DMS79 treated with DMSO at 0.1 percent for 48 hours (cell line): ENCODE measurements around the gene BDH1.
"Not testable (repeated sequence)": the region's sequence is repeated elsewhere in the genome, so short reads cannot be mapped to it uniquely, and the experiment has no call there.

Experiments used
- DNase-seq: peaks from one replicate; lab custom pipeline; 2025; lab: John Stamatoyannopoulos, UW

The BDH1 gene

GRCh38 chr3:197555281-197556261 is at the start of gene BDH1:
Gene BDH1, minus strand, starts transcription at chr3:197555968. Its CDS starts 9,525 bp downstream, at chr3:197546443.
- peak; percentile 66 for DNase-seq

GRCh38 chr3:197603317-197603933 is 47.7 kb upstream of the BDH1 start:
- DNase-seq = no peak

GRCh38 chr3:197602351-197602750 is 46.6 kb upstream of the BDH1 start:
- not testable (repeated sequence) for DNase-seq

- not testable (repeated sequence) for DNase-seq
These were observed 45.7 kb upstream of the BDH1 start for GRCh38 chr3:197601566-197601840.

GRCh38 chr3:197600796-197601565 is 45.2 kb upstream of the BDH1 start:
- no peak for DNase-seq

GRCh38 chr3:197599089-197599765 is 43.5 kb upstream of the BDH1 start:
- no peak for DNase-seq

- no peak for DNase-seq
These were observed 42.7 kb upstream of the BDH1 start for GRCh38 chr3:197598404-197598980.

- no peak for DNase-seq
These were observed 41.6 kb upstream of the BDH1 start for GRCh38 chr3:197597335-197597734.

- DNase-seq = no peak
These were observed 39.9 kb upstream of the BDH1 start for GRCh38 chr3:197595470-197596185.

- no peak for DNase-seq
These were observed 37.2 kb upstream of the BDH1 start for GRCh38 chr3:197593046-197593380.

- no peak for DNase-seq
These were observed 36.7 kb upstream of the BDH1 start for GRCh38 chr3:197592361-197593045.

GRCh38 chr3:197591816-197592215 is 36.0 kb upstream of the BDH1 start:
- no peak for DNase-seq

- no peak for DNase-seq
These were observed 34.7 kb upstream of the BDH1 start for GRCh38 chr3:197590313-197590962.

- no peak for DNase-seq
These were observed 33.8 kb upstream of the BDH1 start for GRCh38 chr3:197589545-197589944.

GRCh38 chr3:197586768-197587167 is 31.0 kb upstream of the BDH1 start:
- not testable (repeated sequence) for DNase-seq

GRCh38 chr3:197586181-197586580 is 30.4 kb upstream of the BDH1 start:
- DNase-seq = no peak

GRCh38 chr3:197584733-197585132 is 29.0 kb upstream of the BDH1 start:
- DNase-seq = no peak

- no peak for DNase-seq
These were observed 27.6 kb upstream of the BDH1 start for GRCh38 chr3:197583371-197583770.

- DNase-seq = no peak
These were observed 24.5 kb upstream of the BDH1 start for GRCh38 chr3:197580253-197580691.

GRCh38 chr3:197578376-197578775 is 22.6 kb upstream of the BDH1 start:
- DNase-seq = no peak
